ENCODE data around the gene MBNL2.

The MBNL2 gene

GRCh38 chr13:97248243-97248642 lies 26.1 kb downstream of the MBNL2 start:
- intact Hi-C loops (cut with DNase I) = no loop called here
- DNase-seq = no peak

- DNase-seq = no peak
- intact Hi-C loops (cut with DNase I) = no loop called here
Measured at GRCh38 chr13:97249093-97249795, 27.1 kb downstream of the MBNL2 start.

- intact Hi-C loops (cut with DNase I) = no loop called here
- no peak for DNase-seq
Measured at GRCh38 chr13:97249796-97250495, 27.8 kb downstream of the MBNL2 start.

GRCh38 chr13:97250560-97250959 lies 28.4 kb downstream of the MBNL2 start:
- DNase-seq = no peak
- intact Hi-C loops (cut with DNase I) = no loop called here

GRCh38 chr13:97252735-97253134 lies 30.6 kb downstream of the MBNL2 start:
- no peak for DNase-seq
- intact Hi-C loops (cut with DNase I) = no loop called here

- intact Hi-C loops (cut with DNase I) = no loop called here
- DNase-seq = no peak
Measured at GRCh38 chr13:97253581-97254293, 31.6 kb downstream of the MBNL2 start.

GRCh38 chr13:97254816-97255215 lies 32.7 kb downstream of the MBNL2 start:
- intact Hi-C loops (cut with DNase I) = no loop called here
- DNase-seq = no peak

- intact Hi-C loops (cut with DNase I) = no loop called here
- DNase-seq = no peak
Measured at GRCh38 chr13:97255515-97256021, 33.4 kb downstream of the MBNL2 start.

GRCh38 chr13:97256343-97256783 lies 34.2 kb downstream of the MBNL2 start:
- DNase-seq = no peak
- intact Hi-C loops (cut with DNase I) = no loop called here

GRCh38 chr13:97257228-97257755 lies 35.2 kb downstream of the MBNL2 start:
- intact Hi-C loops (cut with DNase I) = no loop called here
- DNase-seq = no peak

- intact Hi-C loops (cut with DNase I) = no loop called here
- DNase-seq = peak in 1 of 10 donors; percentile 28
Measured at GRCh38 chr13:97257800-97258799, 36.0 kb downstream of the MBNL2 start.

- intact Hi-C loops (cut with DNase I) = no loop called here
- DNase-seq = no peak
Measured at GRCh38 chr13:97258801-97259200, 36.7 kb downstream of the MBNL2 start.

GRCh38 chr13:97259410-97259797 lies 37.3 kb downstream of the MBNL2 start:
- DNase-seq = no peak
- intact Hi-C loops (cut with DNase I) = no loop called here

- intact Hi-C loops (cut with DNase I) = loop anchor here (5.0 kb wide), 1 partner anchor 33 kb away; no protein-coding TSS in a partner anchor
- peak in 1 of 10 donors; percentile 80 for DNase-seq
Measured at GRCh38 chr13:97259798-97260714, 37.9 kb downstream of the MBNL2 start.

- intact Hi-C loops (cut with DNase I) = loop anchor here (5.0 kb wide), 1 partner anchor 34 kb away; no protein-coding TSS in a partner anchor
- DNase-seq = peak in 1 of 10 donors; percentile 67
Measured at GRCh38 chr13:97261254-97262005, 39.3 kb downstream of the MBNL2 start.

GRCh38 chr13:97262058-97262457 lies 39.9 kb downstream of the MBNL2 start:
- intact Hi-C loops (cut with DNase I) = loop anchor here (5.0 kb wide), 1 partner anchor 35 kb away; no protein-coding TSS in a partner anchor

GRCh38 chr13:97263160-97263559 lies 41.0 kb downstream of the MBNL2 start:
- DNase-seq = no peak
- intact Hi-C loops (cut with DNase I) = loop anchor here (5.0 kb wide), 1 partner anchor 36 kb away; no protein-coding TSS in a partner anchor

More at GRCh38 chr13:97262058-97262457, 39.9 kb downstream of the MBNL2 start:
- DNase-seq = peak in 1 of 10 donors; percentile 85

All from posterior cingulate gyrus (tissue), 11 donors.